NCI-H226 (cell line): ENCODE measurements around the gene SLC34A3.
A peak's percentile ranks its signal among the peaks of the same experiment; 100 is the strongest.
"Not testable (repeated sequence)": the region's sequence is repeated elsewhere in the genome, so short reads cannot be mapped to it uniquely, and the experiment has no call there.

ENCODE experiments used
- DNase-seq: peaks from one replicate; pipeline ENCODE4 v3.0.0-alpha.2; 2015

Gene SLC34A3

GRCh38 chr9:137231372-137232039 lies 805 bp downstream of the SLC34A3 start:
- DNase-seq, result no peak

GRCh38 chr9:137232101-137232500 lies 1.4 kb downstream of the SLC34A3 start:
- DNase-seq, result no peak

- DNase-seq, result no peak
These were observed 1.8 kb downstream of the SLC34A3 start for GRCh38 chr9:137232510-137232909.

- no peak for DNase-seq
These were observed 2.7 kb downstream of the SLC34A3 start for GRCh38 chr9:137233143-137233980.

- no peak for DNase-seq
These were observed 3.5 kb downstream of the SLC34A3 start for GRCh38 chr9:137234055-137234697.

- no peak for DNase-seq
These were observed 4.2 kb downstream of the SLC34A3 start for GRCh38 chr9:137234758-137235423.

- DNase-seq, result no peak
These were observed 4.9 kb downstream of the SLC34A3 start for GRCh38 chr9:137235424-137236237.

- DNase-seq, result peak; percentile 39
These were observed 5.7 kb downstream of the SLC34A3 start for GRCh38 chr9:137236238-137236935.

- no peak for DNase-seq
These were observed 6.3 kb downstream of the SLC34A3 start for GRCh38 chr9:137236936-137237421.

- no peak for DNase-seq
These were observed 7.3 kb downstream of the SLC34A3 start for GRCh38 chr9:137237759-137238726.

- not testable (repeated sequence) for DNase-seq
These were observed 9.0 kb downstream of the SLC34A3 start for GRCh38 chr9:137239541-137240200.

- peak; percentile 68 for DNase-seq
These were observed 9.7 kb downstream of the SLC34A3 start for GRCh38 chr9:137240318-137240840.

GRCh38 chr9:137240841-137241489 lies 10.3 kb downstream of the SLC34A3 start, which contains the start of gene TUBB4B:
TSS of gene TUBB4B (plus strand) at chr9:137241287. CDS start at chr9:137241361, 74 bp downstream.
- peak; percentile 98 for DNase-seq

GRCh38 chr9:137241490-137242268 lies 11.0 kb downstream of the SLC34A3 start:
- DNase-seq, result peak; percentile 47

- no peak for DNase-seq
These were observed 11.8 kb downstream of the SLC34A3 start for GRCh38 chr9:137242269-137243203.

- not testable (repeated sequence) for DNase-seq
These were observed 12.5 kb downstream of the SLC34A3 start for GRCh38 chr9:137243266-137243625.
